Naive B cell (primary cell): Measurements from ENCODE around the gene IFI44L. TPM values are rescaled to one million over a fixed set of nuclear protein-coding genes. Genes with fewer than 3 reads are reported as not detected.

Source experiments
- ATAC-seq, 2 donors: fragments of 150-1000 bp; cut with Tn5 transposase; 2 replicates each; pipeline ENCODE4 v1.10.0; 2021; ENCODE audit warnings: low read depth in 2 of 2, mild to moderate bottlenecking in 2 of 2, moderate library complexity in 2 of 2
- DNase-seq: peaks from one replicate; pipeline ENCODE4 v3.0.0; 2022
- H3K27ac Mint-ChIP-seq, 6 donors: one replicate each; pipeline ENCODE4 v1.8.0; 2020 to 2022; ENCODE audit warnings: mild to moderate bottlenecking in 6 of 6, mixed read lengths in 6 of 6, moderate library complexity in 5 of 6, inconsistent platforms in 2 of 6
- H3K27me3 Mint-ChIP-seq, 3 donors: one replicate each; pipeline ENCODE4 v1.8.0; 2021 to 2022; ENCODE audit warnings: mixed read lengths in 3 of 3, mild to moderate bottlenecking in 1 of 3
- H3K36me3 Mint-ChIP-seq, 2 donors: one replicate each; pipeline ENCODE4 v1.8.0; 2020 to 2022; ENCODE audit warnings: mixed read lengths in 2 of 2, inconsistent platforms in 1 of 2, mild to moderate bottlenecking in 1 of 2
- H3K4me1 Mint-ChIP-seq, 3 donors: one replicate each; pipeline ENCODE4 v1.8.0; 2020 to 2022; ENCODE audit warnings: mixed read lengths in 3 of 3, inconsistent platforms in 1 of 3, mild to moderate bottlenecking in 1 of 3, moderate library complexity in 1 of 3
- H3K4me3 Mint-ChIP-seq, 8 donors: one replicate each; pipeline ENCODE4 v1.8.0; 2020 to 2022; ENCODE audit warnings: mild to moderate bottlenecking in 8 of 8, mixed read lengths in 8 of 8, moderate library complexity in 8 of 8, inconsistent platforms in 2 of 8
- H3K9me3 Mint-ChIP-seq, 7 donors: one replicate each; pipeline ENCODE4 v1.8.0; 2020 to 2022; ENCODE audit warnings: mixed read lengths in 7 of 7, mild to moderate bottlenecking in 5 of 7, inconsistent platforms in 2 of 7, moderate library complexity in 1 of 7
- polyA plus RNA-seq, 6 donors: library from polyadenylated mRNA; unstranded; fragments of 300-500 nt; fragmentation: Illumina TruSeq; gene quantifications; one replicate each; pipeline ENCODE4 v1.2.3, GENCODE V29; 2021; ENCODE audit warnings: low read depth in 6 of 6

IFI44L gene
- polyA plus RNA-seq, 6 donors from 2014 or later: 5.1 to 25.9 (median 5.6) TPM

- peaks cover 3 to 27% (median 17%) of the 10 kb centered on the region in 7 donors for H3K9me3 Mint-ChIP-seq
- peak in 1 of 2 donors; percentile 12 for ATAC-seq
- H3K4me1 Mint-ChIP-seq: peaks cover 19 to 46% (median 27%) of the 10 kb centered on the region in 3 donors
- H3K36me3 Mint-ChIP-seq: peaks cover 14 to 15% of the 10 kb centered on the region in 2 donors
- no peaks in the 10 kb centered on the region for H3K27me3 Mint-ChIP-seq
- no peak for DNase-seq
- H3K4me3 Mint-ChIP-seq: peak overlapping the region; percentile 70 to 91 (median 84)
- peak overlapping the region in 5 of 6 donors; percentile 10 to 69 (median 51) for H3K27ac Mint-ChIP-seq
Observed at GRCh38 chr1:78650114-78650660, 29.9 kb downstream of the IFI44L start.

- peaks cover 19 to 39% (median 23%) of the 10 kb centered on the region in 3 donors for H3K4me1 Mint-ChIP-seq
- DNase-seq: no peak
- no peaks in the 10 kb centered on the region for H3K27me3 Mint-ChIP-seq
- peaks cover 14 to 19% of the 10 kb centered on the region in 2 donors for H3K36me3 Mint-ChIP-seq
- H3K9me3 Mint-ChIP-seq: peaks cover 3 to 23% (median 16%) of the 10 kb centered on the region in 7 donors
- H3K4me3 Mint-ChIP-seq: peak overlapping the region; percentile 70 to 91 (median 84)
- ATAC-seq: peak in 1 of 2 donors; percentile 16
- H3K27ac Mint-ChIP-seq: peak overlapping the region in 4 of 6 donors; percentile 20 to 84 (median 62)
Observed at GRCh38 chr1:78651241-78651640, 31.0 kb downstream of the IFI44L start.

GRCh38 chr1:78652019-78652560 is 31.8 kb downstream of the IFI44L start:
- peak overlapping the region in 6 of 8 donors; percentile 8 to 83 (median 64) for H3K4me3 Mint-ChIP-seq
- no peaks in the 10 kb centered on the region for H3K27me3 Mint-ChIP-seq
- H3K36me3 Mint-ChIP-seq: peaks cover 14 to 21% of the 10 kb centered on the region in 2 donors
- peaks cover 3 to 16% (median 13%) of the 10 kb centered on the region in 7 donors for H3K9me3 Mint-ChIP-seq
- no peak for DNase-seq
- H3K4me1 Mint-ChIP-seq: peaks cover 19 to 39% (median 22%) of the 10 kb centered on the region in 3 donors
- no peak for ATAC-seq
- H3K27ac Mint-ChIP-seq: peak overlapping the region in 2 of 6 donors; percentile 7 to 64

- peaks cover 15 to 34% of the 10 kb centered on the region in 2 donors for H3K36me3 Mint-ChIP-seq
- ATAC-seq (no peak), DNase-seq (no peak)
- H3K27me3 Mint-ChIP-seq: no peaks in the 10 kb centered on the region
- H3K4me3 Mint-ChIP-seq: no peak overlapping the region
- H3K4me1 Mint-ChIP-seq: no peaks in the 10 kb centered on the region
- no peaks in the 10 kb centered on the region for H3K9me3 Mint-ChIP-seq
- peak overlapping the region in 1 of 6 donors; percentile 39 for H3K27ac Mint-ChIP-seq
Observed at GRCh38 chr1:78658901-78659300, 38.7 kb downstream of the IFI44L start.

DNA sequence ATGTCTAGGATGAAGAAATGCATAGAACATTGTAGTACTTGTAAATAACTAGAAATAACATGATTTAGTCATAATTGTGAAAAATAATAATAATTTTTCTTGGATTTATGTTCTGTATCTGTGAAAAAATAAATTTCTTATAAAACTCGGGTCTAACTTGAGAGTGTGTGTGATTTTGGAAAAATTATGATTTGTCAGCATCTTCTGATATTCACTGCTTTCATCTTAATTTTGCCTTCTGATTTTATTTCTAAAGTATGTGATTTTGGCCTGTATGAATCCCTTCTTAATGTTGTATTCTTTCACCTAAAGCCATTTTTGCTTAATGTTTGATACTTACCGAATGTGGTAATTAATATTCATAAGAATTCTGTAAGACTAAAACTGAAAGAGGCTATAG is 43.7 kb downstream of the IFI44L start:
- no peak for DNase-seq
- Mint-ChIP-seq H3K4me3 (no peak overlapping the region), H3K9me3 (no peaks in the 10 kb centered on the region), H3K27ac (peak overlapping the region in 1 of 6 donors; percentile 3), H3K36me3 (peaks cover 15 to 16% of the 10 kb centered on the region in 2 donors), H3K27me3 (no peaks in the 10 kb centered on the region), H3K4me1 (no peaks in the 10 kb centered on the region)
- ATAC-seq: no peak

DNA sequence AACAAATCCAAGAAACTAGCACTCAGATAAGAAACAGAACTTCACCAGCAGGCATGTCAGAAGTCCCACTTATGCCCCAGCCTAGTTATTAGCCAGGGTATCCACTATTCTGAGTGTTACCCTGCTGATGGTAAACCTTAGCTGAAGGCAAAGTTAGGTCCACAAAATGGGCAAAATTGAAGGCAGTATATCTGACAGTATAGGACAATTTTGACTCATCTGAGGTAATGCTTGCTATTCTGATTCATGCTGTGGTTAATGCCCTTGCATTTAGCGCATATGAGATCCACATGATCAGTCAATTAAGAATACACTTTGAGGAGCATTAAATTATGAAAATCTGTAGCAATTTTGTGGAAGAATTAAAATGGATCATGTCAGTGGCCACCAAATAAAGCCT is 44.5 kb downstream of the IFI44L start:
- H3K36me3 Mint-ChIP-seq: peaks cover 10 to 11% of the 10 kb centered on the region in 2 donors
- H3K4me1 Mint-ChIP-seq: no peaks in the 10 kb centered on the region
- ATAC-seq: no peak
- H3K27me3 Mint-ChIP-seq: no peaks in the 10 kb centered on the region
- DNase-seq: no peak
- no peak overlapping the region for H3K4me3 Mint-ChIP-seq
- no peak overlapping the region for H3K27ac Mint-ChIP-seq
- H3K9me3 Mint-ChIP-seq: no peaks in the 10 kb centered on the region

- H3K4me1 Mint-ChIP-seq: no peaks in the 10 kb centered on the region
- H3K9me3 Mint-ChIP-seq: no peaks in the 10 kb centered on the region
- no peak for DNase-seq
- H3K27me3 Mint-ChIP-seq: no peaks in the 10 kb centered on the region
- no peak overlapping the region for H3K4me3 Mint-ChIP-seq
- no peak overlapping the region for H3K27ac Mint-ChIP-seq
- no peak for ATAC-seq
- H3K36me3 Mint-ChIP-seq: peaks cover 8 to 10% of the 10 kb centered on the region in 2 donors
Observed at GRCh38 chr1:78665809-78666208, 45.6 kb downstream of the IFI44L start.

- Mint-ChIP-seq H3K4me3 (no peak overlapping the region), H3K27ac (peak overlapping the region in 1 of 6 donors; percentile 21), H3K27me3 (no peaks in the 10 kb centered on the region), H3K36me3 (peaks cover 8% of the 10 kb centered on the region in 2 donors), H3K9me3 (no peaks in the 10 kb centered on the region), H3K4me1 (no peaks in the 10 kb centered on the region)
- ATAC-seq (no peak), DNase-seq (no peak)
Observed at GRCh38 chr1:78667939-78668338, 47.7 kb downstream of the IFI44L start.

- no peaks in the 10 kb centered on the region for H3K27me3 Mint-ChIP-seq
- H3K4me1 Mint-ChIP-seq: no peaks in the 10 kb centered on the region
- no peak for DNase-seq
- ATAC-seq: no peak
- peaks cover 3 to 4% of the 10 kb centered on the region in 2 donors for H3K36me3 Mint-ChIP-seq
- no peaks in the 10 kb centered on the region for H3K9me3 Mint-ChIP-seq
- no peak overlapping the region for H3K4me3 Mint-ChIP-seq
- H3K27ac Mint-ChIP-seq: no peak overlapping the region
Observed at GRCh38 chr1:78668427-78668826, 48.2 kb downstream of the IFI44L start.

- ATAC-seq (no peak), DNase-seq (no peak)
- H3K4me3 Mint-ChIP-seq: no peak overlapping the region
- H3K27me3 Mint-ChIP-seq: no peaks in the 10 kb centered on the region
- no peaks in the 10 kb centered on the region for H3K9me3 Mint-ChIP-seq
- H3K36me3 Mint-ChIP-seq: no peaks in the 10 kb centered on the region
- H3K4me1 Mint-ChIP-seq: no peaks in the 10 kb centered on the region
- no peak overlapping the region for H3K27ac Mint-ChIP-seq
Observed at GRCh38 chr1:78672428-78672827, 52.2 kb downstream of the IFI44L start.

DNA sequence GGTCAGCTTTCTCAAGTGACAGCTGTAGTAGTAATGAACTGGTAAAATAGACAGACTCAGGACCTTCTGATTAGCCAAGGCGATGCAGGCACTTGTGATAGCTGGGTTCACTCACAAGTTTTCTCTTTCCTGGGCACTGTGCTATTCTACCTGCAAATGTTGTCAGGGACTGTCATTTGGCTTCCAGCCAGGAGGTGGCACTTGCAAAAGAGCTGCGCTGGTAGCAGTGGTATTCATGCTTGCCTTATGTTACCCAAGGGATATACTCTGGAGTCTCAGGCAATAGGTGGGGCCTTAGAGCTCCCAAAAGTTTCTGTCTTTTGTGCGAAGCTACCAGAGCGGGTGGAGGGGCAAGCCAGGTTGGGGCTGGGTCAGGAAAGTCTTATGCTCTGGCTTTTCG is 52.9 kb downstream of the IFI44L start:
- ATAC-seq (no peak), DNase-seq (no peak)
- no peaks in the 10 kb centered on the region for H3K36me3 Mint-ChIP-seq
- H3K27ac Mint-ChIP-seq: no peak overlapping the region
- H3K4me1 Mint-ChIP-seq: peaks cover 0 to 2% (median 0%) of the 10 kb centered on the region in 3 donors
- H3K4me3 Mint-ChIP-seq: no peak overlapping the region
- H3K27me3 Mint-ChIP-seq: no peaks in the 10 kb centered on the region
- H3K9me3 Mint-ChIP-seq: no peaks in the 10 kb centered on the region

DNA sequence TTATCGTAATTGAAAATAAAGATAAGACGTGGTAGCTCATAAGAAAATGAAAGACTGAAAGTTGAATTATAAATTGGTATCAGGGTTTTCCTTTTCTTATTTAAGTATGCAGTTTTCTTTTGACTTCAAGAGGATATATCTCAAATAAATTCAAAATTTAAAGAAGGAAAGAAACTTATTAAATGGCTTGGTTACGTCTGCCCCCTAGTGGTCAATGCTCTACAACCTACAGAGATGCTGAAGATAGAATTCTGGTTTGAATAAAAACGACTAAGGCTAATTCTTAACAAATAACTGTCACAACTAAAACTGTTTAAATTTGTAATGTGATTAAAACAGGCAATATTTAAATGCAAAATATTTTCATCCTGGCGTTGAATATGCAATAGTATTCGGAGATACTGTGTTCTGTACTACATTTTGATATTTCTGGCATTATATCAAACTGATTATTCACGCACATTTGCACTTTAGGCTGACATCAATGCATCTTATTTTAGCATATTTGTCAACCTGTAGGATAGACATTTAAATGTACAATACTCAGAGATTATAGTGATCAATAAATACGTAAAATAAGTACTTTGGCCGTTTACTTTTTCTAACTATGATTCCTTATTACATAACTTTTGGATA is 56.2 kb downstream of the IFI44L start:
- DNase-seq: peak; percentile 42
- Mint-ChIP-seq H3K9me3 (peaks cover 0 to 3% (median 0%) of the 10 kb centered on the region in 7 donors), H3K27ac (peak overlapping the region in 1 of 6 donors; percentile 24), H3K4me1 (peaks cover 0 to 5% (median 0%) of the 10 kb centered on the region in 3 donors), H3K27me3 (no peaks in the 10 kb centered on the region), H3K4me3 (no peak overlapping the region), H3K36me3 (no peaks in the 10 kb centered on the region)
- ATAC-seq: no peak

GRCh38 chr1:78676993-78677392 is 56.7 kb downstream of the IFI44L start:
- peaks cover 0 to 5% (median 0%) of the 10 kb centered on the region in 3 donors for H3K4me1 Mint-ChIP-seq
- H3K27me3 Mint-ChIP-seq: no peaks in the 10 kb centered on the region
- H3K27ac Mint-ChIP-seq: no peak overlapping the region
- peaks cover 0 to 3% (median 0%) of the 10 kb centered on the region in 7 donors for H3K9me3 Mint-ChIP-seq
- ATAC-seq (no peak), DNase-seq (no peak)
- no peak overlapping the region for H3K4me3 Mint-ChIP-seq
- H3K36me3 Mint-ChIP-seq: no peaks in the 10 kb centered on the region

- DNase-seq (no peak), ATAC-seq (no peak)
- no peak overlapping the region for H3K4me3 Mint-ChIP-seq
- peaks cover 0 to 5% (median 0%) of the 10 kb centered on the region in 3 donors for H3K4me1 Mint-ChIP-seq
- H3K36me3 Mint-ChIP-seq: no peaks in the 10 kb centered on the region
- peaks cover 0 to 3% (median 0%) of the 10 kb centered on the region in 7 donors for H3K9me3 Mint-ChIP-seq
- no peak overlapping the region for H3K27ac Mint-ChIP-seq
- no peaks in the 10 kb centered on the region for H3K27me3 Mint-ChIP-seq
Observed at GRCh38 chr1:78677788-78678187, 57.5 kb downstream of the IFI44L start.
